Activated naive CD4-positive, alpha-beta T cell (primary cell): ENCODE data around the gene ARV1.
A peak's percentile ranks its signal among the peaks of the same experiment; 100 is the strongest.

Experiments
- DNase-seq, 4 experiments: peaks; one replicate each; lab custom pipeline; 2025; lab: John Stamatoyannopoulos, UW

ARV1 gene

GRCh38 chr1:230978491-230979388, at the start of gene ARV1, which contains the start of gene TTC13:
ARV1 (plus strand) TSS chr1:230979094; CDS start chr1:230979106, 12 bp downstream.
TTC13 (minus strand) TSS chr1:230978861; CDS start chr1:230978830, 31 bp downstream.
- peak; percentile 79 to 90 (median 84) for DNase-seq

GRCh38 chr1:230930986-230931385, 47.9 kb upstream of the ARV1 start:
- DNase-seq = no peak

- no peak for DNase-seq
Measured at GRCh38 chr1:230935852-230936251, 43.0 kb upstream of the ARV1 start.

- no peak for DNase-seq
Measured at GRCh38 chr1:230936475-230936874, 42.4 kb upstream of the ARV1 start.

GRCh38 chr1:230937371-230937770, 41.5 kb upstream of the ARV1 start:
- no peak for DNase-seq

GRCh38 chr1:230938924-230939368, 39.9 kb upstream of the ARV1 start:
- no peak for DNase-seq

- DNase-seq = no peak
Measured at GRCh38 chr1:230939806-230940489, 38.9 kb upstream of the ARV1 start.

- DNase-seq = no peak
Measured at GRCh38 chr1:230940848-230941247, 38.0 kb upstream of the ARV1 start.

- DNase-seq = no peak
Measured at GRCh38 chr1:230943048-230943593, 35.8 kb upstream of the ARV1 start.

GRCh38 chr1:230948301-230948700, 30.6 kb upstream of the ARV1 start:
- no peak for DNase-seq

- DNase-seq = no peak
Measured at GRCh38 chr1:230948903-230949302, 30.0 kb upstream of the ARV1 start.

- DNase-seq = no peak
Measured at GRCh38 chr1:230950404-230950803, 28.5 kb upstream of the ARV1 start.

GRCh38 chr1:230957580-230957989, 21.3 kb upstream of the ARV1 start:
- no peak for DNase-seq

- DNase-seq = no peak
Measured at GRCh38 chr1:230958370-230958769, 20.5 kb upstream of the ARV1 start.

GRCh38 chr1:230964896-230965295, 14.0 kb upstream of the ARV1 start:
- DNase-seq = no peak

- DNase-seq = no peak
Measured at GRCh38 chr1:230965535-230965934, 13.4 kb upstream of the ARV1 start.

GRCh38 chr1:230966358-230966873, 12.5 kb upstream of the ARV1 start:
- DNase-seq = no peak

- no peak for DNase-seq
Measured at GRCh38 chr1:230970432-230970831, 8.5 kb upstream of the ARV1 start.

- no peak for DNase-seq
Measured at GRCh38 chr1:230971771-230972170, 7.1 kb upstream of the ARV1 start.

GRCh38 chr1:230972855-230973271, 6.0 kb upstream of the ARV1 start:
- DNase-seq = peak in 2 of 4 experiments; percentile 25 to 43

- DNase-seq = no peak
Measured at GRCh38 chr1:230975636-230976035, 3.3 kb upstream of the ARV1 start.

- no peak for DNase-seq
Measured at GRCh38 chr1:230976360-230976759, 2.5 kb upstream of the ARV1 start.
